B cell (primary cell): ENCODE results near the gene CD300LG. TPM values are rescaled to one million over a fixed set of nuclear protein-coding genes. Genes with fewer than 3 reads are reported as not detected.

ENCODE experiments used
- ATAC-seq: fragments of 200-7000 bp; cut with Tn5 transposase; one replicate; pipeline ENCODE4 v1.10.0; 2021; ENCODE audit warnings: low read depth, mild to moderate bottlenecking, moderate number of reproducible peaks, moderate library complexity
- CTCF ChIA-PET: fragments of 350-600 bp; sonication (Branson Sonifier 250); formaldehyde crosslinking; loops from one replicate; lab custom pipeline; 2021; ENCODE audit warnings: antibody characterized with exemption, inconsistent platforms; lab: Charles Lee
- POLR2A ChIA-PET: fragments of 350-600 bp; sonication (Branson Sonifier 250); formaldehyde crosslinking; loops from one replicate; lab custom pipeline; 2021; ENCODE audit warnings: antibody characterized with exemption; lab: Charles Lee
- DNase-seq: peaks from one replicate; pipeline ENCODE4 v3.0.0; 2013
- H2AFZ ChIP-seq: 2 replicates; pipeline ENCODE4 v1.6.1; 2012; ENCODE audit warnings: mild to moderate bottlenecking, low read depth, low read length; ENCODE audit not compliant: insufficient read depth, poor library complexity, severe bottlenecking
- H3K27ac ChIP-seq, 2 donors: 1 replicate in 1 of 2; 2 replicates in 1 of 2; pipeline ENCODE4 v1.5.1; 2012 to 2013; ENCODE audit warnings: low read length in 2 of 2, mild to moderate bottlenecking in 2 of 2, moderate library complexity in 1 of 2
- H3K27me3 ChIP-seq, 4 experiments: fragments of 200-600 bp in 1 of 4; sonication (generic) in 1 of 4; replicated peaks in 1 of 4; 1 replicate in 2 of 4; 2 replicates in 2 of 4; pipeline versions ENCODE4 v1.6.1 to v1.7.0; 2013 to 2016; ENCODE audit warnings: low read length in 3 of 4, mild to moderate bottlenecking in 2 of 4, mixed read lengths in 1 of 4, moderate library complexity in 1 of 4; ENCODE audit not compliant: insufficient read depth in 4 of 4, control insufficient read depth in 3 of 4; ENCODE audit errors: control extremely low read depth in 1 of 4
- H3K36me3 ChIP-seq, 2 experiments: replicated peaks in 1 of 2; 1 replicate in 1 of 2; 2 replicates in 1 of 2; pipeline versions ENCODE4 v1.6.1 to v1.7.1; 2013; ENCODE audit warnings: low read length in 1 of 2; ENCODE audit not compliant: insufficient read depth in 2 of 2, control insufficient read depth in 1 of 2; ENCODE audit errors: control extremely low read depth in 1 of 2, extremely low read depth in 1 of 2
- H3K4me1 ChIP-seq, 2 donors: fragments of 200-600 bp in 1 of 2; sonication (generic) in 1 of 2; 1 replicate in 1 of 2; 2 replicates in 1 of 2; pipeline versions ENCODE4 v1.5.1 to v1.6.1; 2013 to 2017; ENCODE audit warnings: low read length in 2 of 2; ENCODE audit not compliant: control insufficient read depth in 2 of 2, insufficient read depth in 2 of 2
- H3K4me2 ChIP-seq: replicated peaks from 2 replicates; pipeline ENCODE3; 2012; ENCODE audit warnings: mild to moderate bottlenecking, low read depth, low read length; ENCODE audit not compliant: poor library complexity, severe bottlenecking
- H3K4me3 ChIP-seq, 5 experiments: fragments of 200-600 bp in 1 of 5; sonication (generic) in 1 of 5; 1 replicate in 3 of 5; 2 replicates in 2 of 5; pipeline versions ENCODE4 v1.5.1 to v1.7.0; 2011 to 2016; ENCODE audit warnings: low read length in 4 of 5, mild to moderate bottlenecking in 4 of 5, low read depth in 2 of 5, control low read depth in 1 of 5, moderate library complexity in 1 of 5; ENCODE audit not compliant: insufficient read depth in 1 of 5; ENCODE audit errors: control extremely low read depth in 1 of 5, extremely low read depth in 1 of 5
- H3K79me2 ChIP-seq: fragments of 200-600 bp; sonication (generic); one replicate; pipeline ENCODE4 v1.6.0; 2016; ENCODE audit warnings: low read length; ENCODE audit not compliant: control insufficient read depth, insufficient read depth
- H3K9ac ChIP-seq: fragments of 200-600 bp; sonication (generic); 2 replicates; pipeline ENCODE4 v1.6.1; 2017; ENCODE audit warnings: mild to moderate bottlenecking, low read length, moderate library complexity
- H3K9me3 ChIP-seq, 3 donors: one replicate each; pipeline versions ENCODE4 v1.6.1 to v1.7.1; 2013; ENCODE audit warnings: low read length in 2 of 3; ENCODE audit not compliant: control insufficient read depth in 2 of 3, insufficient read depth in 1 of 3; ENCODE audit errors: control extremely low read depth in 1 of 3
- H4K20me1 ChIP-seq: 2 replicates; pipeline ENCODE4 v1.6.0; 2012; ENCODE audit warnings: mild to moderate bottlenecking, low read length; ENCODE audit not compliant: insufficient read depth, control insufficient read depth, poor library complexity, severe bottlenecking
- H3K27ac Mint-ChIP-seq: one replicate; pipeline ENCODE4 v1.8.0; 2021; ENCODE audit warnings: mixed read lengths
- H3K27me3 Mint-ChIP-seq: one replicate; pipeline ENCODE4 v1.8.0; 2021; ENCODE audit warnings: mixed read lengths
- H3K4me1 Mint-ChIP-seq: one replicate; pipeline ENCODE4 v1.8.0; 2021; ENCODE audit warnings: mixed read lengths
- H3K4me3 Mint-ChIP-seq: one replicate; pipeline ENCODE4 v1.8.0; 2021; ENCODE audit warnings: mixed read lengths
- H3K9me3 Mint-ChIP-seq: one replicate; pipeline ENCODE4 v1.8.0; 2022; ENCODE audit warnings: mixed read lengths; ENCODE audit not compliant: insufficient read depth
- CTCF ChIP-seq: fragments of 200-600 bp; IDR thresholded peaks from one replicate; pipeline ENCODE4 v1.8.0; 2022; ENCODE audit warnings: antibody characterized with exemption, mild to moderate bottlenecking
- EZH2 ChIP-seq: IDR thresholded peaks from 2 replicates; pipeline ENCODE4 v1.6.1; 2012; ENCODE audit warnings: borderline replicate concordance, low read depth, mild to moderate bottlenecking, moderate library complexity, low read length; ENCODE audit not compliant: insufficient read depth, poor library complexity, severe bottlenecking
- WGBS: methylation state at CpG from one replicate; pipeline ENCODE4 v1.1.5; 2013; ENCODE audit warnings: missing lambda C conversion rate; ENCODE audit not compliant: insufficient coverage; 5-methylcytosine and 5-hydroxymethylcytosine counted together
- intact Hi-C: fragments of 100-400 bp; cut with micrococcal nuclease; formaldehyde crosslinking; loops from one replicate; pipeline ENCODE4 v1.10.0; 2022
- polyA plus RNA-seq: library from polyadenylated mRNA; depleted of rRNA; stranded (reverse); fragments of >200 nt; gene quantifications from 2 replicates; pipeline ENCODE4 v1.2.3, GENCODE V29; 2012
- total RNA-seq, 2 donors: library from RNA; stranded (reverse); fragments of 120-200 nt in 1 of 2; gene quantifications; 1 replicate in 1 of 2; 2 replicates in 1 of 2; pipeline versions ENCODE4 v1.2.3 to v1.2.4, GENCODE V29; 2013 to 2022

The CD300LG gene
- total and polyA plus RNA-seq, 2 donors (not counting 1 experiment from before 2014, with no cell fraction given) = not detected

GRCh38 chr17:43909537-43910231 lies 62.7 kb downstream of the CD300LG start:
- H3K4me2 ChIP-seq = no peak overlapping the region
- H3K27ac ChIP-seq = no peak overlapping the region
- Mint-ChIP-seq H3K4me3 (no peak overlapping the region), H3K4me1 (peaks cover 26% of the 10 kb centered on the region), H3K27ac (peak overlapping the region; percentile 26), H3K9me3 (no peaks in the 10 kb centered on the region), H3K27me3 (peaks cover 35% of the 10 kb centered on the region)
- H2AFZ ChIP-seq = no peak overlapping the region
- TF ChIP-seq CTCF (no peak), EZH2 (no peak)
- H3K4me3 ChIP-seq = no peak overlapping the region
- H3K27me3 ChIP-seq = peaks cover 0 to 46% (median 27%) of the 10 kb centered on the region in 4 experiments
- no peaks in the 10 kb centered on the region for H3K79me2 ChIP-seq
- peaks cover 0 to 24% (median 0%) of the 10 kb centered on the region in 3 donors for H3K9me3 ChIP-seq
- intact Hi-C loops = loop anchor here (1.0 kb wide), 1 partner anchor 132 kb away; no protein-coding TSS in a partner anchor
- no peak for DNase-seq
- WGBS = 95% methylated on average over 3 of the region's 7 CpGs
- ATAC-seq = no peak
- H3K4me1 ChIP-seq = peaks cover 27 to 32% of the 10 kb centered on the region in 2 donors
- POLR2A ChIA-PET = no interaction called here
- no peaks in the 10 kb centered on the region for H3K36me3 ChIP-seq
- CTCF ChIA-PET = interaction anchor here (0.6 to 2.2 kb wide), 26 partner anchors 8 to 810 kb away, joined by 3 to 16 read pairs (median 5); no protein-coding TSS in a partner anchor
- no peak overlapping the region for H3K9ac ChIP-seq
- H4K20me1 ChIP-seq = no peaks in the 10 kb centered on the region

GRCh38 chr17:43911904-43912303 lies 64.9 kb downstream of the CD300LG start:
- ATAC-seq (no peak), DNase-seq (no peak)
- 75% methylated on average over 6 of the region's 8 CpGs for WGBS
- H3K4me3 Mint-ChIP-seq = no peak overlapping the region
- Histone ChIP-seq H3K4me1 (peaks cover 19 to 20% of the 10 kb centered on the region in 2 donors), H3K4me2 (no peak overlapping the region), H3K4me3 (no peak overlapping the region), H3K36me3 (no peaks in the 10 kb centered on the region), H3K9me3 (peaks cover 0 to 13% (median 0%) of the 10 kb centered on the region in 3 donors), H3K27ac (no peak overlapping the region), H3K9ac (no peak overlapping the region), H3K79me2 (no peaks in the 10 kb centered on the region), H3K27me3 (peaks cover 0 to 25% (median 14%) of the 10 kb centered on the region in 4 experiments), H4K20me1 (no peaks in the 10 kb centered on the region), H2AFZ (no peak overlapping the region)
- H3K9me3 Mint-ChIP-seq = no peaks in the 10 kb centered on the region
- TF ChIP-seq CTCF (no peak), EZH2 (no peak)
- H3K27ac Mint-ChIP-seq = no peak overlapping the region
- H3K27me3 Mint-ChIP-seq = peaks cover 18% of the 10 kb centered on the region
- ChIA-PET POLR2A (no interaction called here), CTCF (interaction anchor here (1.2 kb wide), 1 partner anchor 32 kb away, joined by 3 read pairs; no protein-coding TSS in a partner anchor)
- peaks cover 20% of the 10 kb centered on the region for H3K4me1 Mint-ChIP-seq
- intact Hi-C loops = no loop called here
